IMR-90 (cell line): ENCODE data around the gene KIFAP3. TPM values are rescaled to one million over a fixed set of nuclear protein-coding genes. Genes with fewer than 3 reads are reported as not detected.

Experiments
- ATAC-seq: fragments of 200-7000 bp; cut with Tn5 transposase; 2 replicates; pipeline ENCODE4 v1.9.1; 2020; ENCODE audit warnings: low read depth, mild to moderate bottlenecking, moderate library complexity
- BruUV-seq: library from RNA; stranded (reverse); fragments of 400-500 nt; replicated peaks from 2 replicates; lab custom pipeline; 2021; lab: Mats Ljungman, UMichigan
- CTCF ChIA-PET: fragments of 300-600 bp; formaldehyde crosslinking; extraction: SDS; loops from one replicate; lab custom pipeline; 2021; ENCODE audit warnings: antibody characterized with exemption; lab: Yijun Ruan, JAX
- POLR2A ChIA-PET: fragments of 300-600 bp; sonication (Branson Sonifier 250); formaldehyde crosslinking; loops from one replicate; lab custom pipeline; 2022; ENCODE audit warnings: antibody characterized with exemption; ENCODE audit not compliant: unreplicated experiment; lab: Charles Lee
- DNase-seq: peaks from one replicate; pipeline ENCODE4 v3.0.0; 2013
- H2AFZ ChIP-seq: replicated peaks from 2 replicates; pipeline ENCODE3; 2013; ENCODE audit warnings: low read length, mild to moderate bottlenecking; ENCODE audit not compliant: poor library complexity
- H2AK5ac ChIP-seq: 2 replicates; pipeline ENCODE4 v1.6.1; 2013; ENCODE audit warnings: low read depth, low read length, inconsistent platforms
- H2AK9ac ChIP-seq: replicated peaks from 2 replicates; pipeline ENCODE3; 2013; ENCODE audit warnings: mild to moderate bottlenecking, low read depth, low read length, moderate library complexity; ENCODE audit not compliant: poor library complexity
- H2BK120ac ChIP-seq: 2 replicates; pipeline ENCODE4 v1.6.1; 2013; ENCODE audit warnings: low read depth, low read length, inconsistent platforms
- H2BK15ac ChIP-seq: 3 replicates; pipeline ENCODE4 v1.6.1; 2013; ENCODE audit warnings: low read depth, low read length, inconsistent platforms
- H2BK20ac ChIP-seq: 2 replicates; pipeline ENCODE4 v1.6.1; 2013; ENCODE audit warnings: low read depth, mild to moderate bottlenecking, inconsistent platforms, low read length, moderate library complexity
- H2BK5ac ChIP-seq: 2 replicates; pipeline ENCODE4 v1.6.1; 2013; ENCODE audit warnings: mild to moderate bottlenecking, low read depth, low read length, inconsistent platforms; ENCODE audit not compliant: poor library complexity, severe bottlenecking
- H3K14ac ChIP-seq: replicated peaks from 2 replicates; pipeline ENCODE4 v1.6.1; 2013; ENCODE audit warnings: low read depth, low read length, inconsistent platforms
- H3K18ac ChIP-seq: 2 replicates; pipeline ENCODE4 v1.6.1; 2013; ENCODE audit warnings: low read depth, low read length, control low read depth
- H3K23ac ChIP-seq: 2 replicates; pipeline ENCODE4 v1.6.1; 2013; ENCODE audit warnings: low read depth, low read length, inconsistent platforms
- H3K27ac ChIP-seq: 2 replicates; pipeline ENCODE4 v1.5.1; 2013; ENCODE audit warnings: mild to moderate bottlenecking, control low read depth, low read length; ENCODE audit not compliant: insufficient read depth
- H3K27me3 ChIP-seq: 2 replicates; pipeline ENCODE4 v1.6.1; 2013; ENCODE audit warnings: low read length; ENCODE audit not compliant: control insufficient read depth, insufficient read depth
- H3K36me3 ChIP-seq: 2 replicates; pipeline ENCODE4 v1.6.1; 2013; ENCODE audit warnings: low read length, mixed read lengths; ENCODE audit not compliant: control insufficient read depth, insufficient read depth
- H3K4ac ChIP-seq: 2 replicates; pipeline ENCODE4 v1.6.1; 2013; ENCODE audit warnings: low read depth, low read length, inconsistent platforms
- H3K4me1 ChIP-seq: 2 replicates; pipeline ENCODE4 v1.6.1; 2013; ENCODE audit warnings: low read length, mixed read lengths; ENCODE audit not compliant: control insufficient read depth, insufficient read depth
- H3K4me2 ChIP-seq: 2 replicates; pipeline ENCODE4 v1.6.1; 2013; ENCODE audit warnings: low read depth, mild to moderate bottlenecking, control low read depth, low read length, moderate library complexity
- H3K4me3 ChIP-seq: 2 replicates; pipeline ENCODE4 v1.5.1; 2013; ENCODE audit warnings: low read depth, mild to moderate bottlenecking, control low read depth, low read length, moderate library complexity; ENCODE audit not compliant: insufficient read depth
- H3K56ac ChIP-seq: 2 replicates; pipeline ENCODE4 v1.6.1; 2013; ENCODE audit warnings: low read length, inconsistent platforms; ENCODE audit not compliant: insufficient read depth; ENCODE audit errors: extremely low read depth
- H3K79me1 ChIP-seq, 2 experiments: 2 replicates each; pipeline ENCODE4 v1.6.1; 2013; ENCODE audit warnings: low read length in 2 of 2, inconsistent platforms in 1 of 2, low read depth in 1 of 2
- H3K9ac ChIP-seq: 2 replicates; pipeline ENCODE4 v1.6.1; 2013; ENCODE audit warnings: low read depth, low read length, control low read depth
- H3K9me1 ChIP-seq: 2 replicates; pipeline ENCODE4 v1.6.1; 2013; ENCODE audit warnings: low read length, inconsistent platforms; ENCODE audit not compliant: insufficient read depth
- H3K9me3 ChIP-seq: 2 replicates; pipeline ENCODE4 v1.6.1; 2013; ENCODE audit warnings: low read length; ENCODE audit not compliant: control insufficient read depth, insufficient read depth
- H4K20me1 ChIP-seq: 2 replicates; pipeline ENCODE4 v1.6.1; 2013; ENCODE audit warnings: low read length, inconsistent platforms; ENCODE audit not compliant: insufficient read depth
- H4K5ac ChIP-seq: 2 replicates; pipeline ENCODE4 v1.6.1; 2013; ENCODE audit warnings: mild to moderate bottlenecking, low read depth, low read length, control low read depth
- H4K8ac ChIP-seq, 2 experiments: 2 replicates each; pipeline ENCODE4 v1.6.1; 2013; ENCODE audit warnings: low read depth in 2 of 2, low read length in 2 of 2, control low read depth in 1 of 2, inconsistent platforms in 1 of 2
- H4K91ac ChIP-seq: 2 replicates; pipeline ENCODE4 v1.6.1; 2013; ENCODE audit warnings: low read depth, low read length, inconsistent platforms; ENCODE audit not compliant: insufficient read depth
- BHLHE40 ChIP-seq: fragments of 150-350 bp; IDR thresholded peaks from 2 replicates; pipeline ENCODE4 v1.6.1; 2016; ENCODE audit warnings: mild to moderate bottlenecking, low read depth, low read length
- CEBPB ChIP-seq: IDR thresholded peaks from 2 replicates; pipeline ENCODE4 v1.6.1; 2012; ENCODE audit warnings: low read depth, low read length, improper control_type of control experiment
- CHD1 ChIP-seq: IDR thresholded peaks from 2 replicates; pipeline ENCODE4 v1.6.1; 2012; ENCODE audit warnings: low read depth, low read length, improper control_type of control experiment
- FOS ChIP-seq: fragments of 150-350 bp; IDR thresholded peaks from 2 replicates; pipeline ENCODE4 v1.6.1; 2016; ENCODE audit warnings: low read depth, low read length
- MAFK ChIP-seq: IDR thresholded peaks from 2 replicates; pipeline ENCODE4 v1.6.1; 2012; ENCODE audit warnings: low read depth, low read length, improper control_type of control experiment
- MAZ ChIP-seq: IDR thresholded peaks from 2 replicates; pipeline ENCODE4 v1.6.1; 2012; ENCODE audit warnings: low read depth, mild to moderate bottlenecking, low read length, improper control_type of control experiment, moderate library complexity, borderline replicate concordance
- MXI1 ChIP-seq: IDR thresholded peaks from 2 replicates; pipeline ENCODE4 v1.6.1; 2012; ENCODE audit warnings: low read depth, mild to moderate bottlenecking, low read length, moderate library complexity, borderline replicate concordance
- NFE2L2 ChIP-seq: fragments of 150-350 bp; IDR thresholded peaks from 2 replicates; pipeline ENCODE4 v1.6.1; 2016; ENCODE audit warnings: low read depth, mild to moderate bottlenecking, low read length
- POLR2A ChIP-seq: IDR thresholded peaks from 2 replicates; pipeline ENCODE4 v1.6.1; 2012; ENCODE audit warnings: mild to moderate bottlenecking, low read depth, low read length
- RAD21 ChIP-seq: IDR thresholded peaks from 2 replicates; pipeline ENCODE4 v1.6.1; 2012; ENCODE audit warnings: low read length, improper control_type of control experiment
- RCOR1 ChIP-seq: IDR thresholded peaks from 2 replicates; pipeline ENCODE4 v1.6.1; 2012; ENCODE audit warnings: mild to moderate bottlenecking, low read length, improper control_type of control experiment; ENCODE audit not compliant: insufficient replicate concordance
- RFX5 ChIP-seq: IDR thresholded peaks from 2 replicates; pipeline ENCODE4 v1.8.0; 2012; ENCODE audit warnings: low read depth, mild to moderate bottlenecking, low read length, moderate library complexity
- SMC3 ChIP-seq: fragments of 150-350 bp; IDR thresholded peaks from 2 replicates; pipeline ENCODE4 v1.6.1; 2016; ENCODE audit warnings: low read depth, mild to moderate bottlenecking, antibody characterized with exemption, low read length, moderate library complexity
- dilution Hi-C: fragments of 300-500 bp; cut with HindIII; formaldehyde crosslinking; loops from one replicate; pipeline ENCODE4 v1.14.3; 2018; ENCODE audit warnings: low sequenced_read_pairs; ENCODE audit not compliant: unreplicated experiment
- in situ Hi-C: fragments of 300-500 bp; cut with MboI; formaldehyde crosslinking; loops from 3 replicates; pipeline ENCODE4 v1.14.3; 2019; ENCODE audit warnings: low sequenced_read_pairs, inconsistent platforms, mixed read lengths
- intact Hi-C: fragments of 100-400 bp; cut with micrococcal nuclease; formaldehyde crosslinking; loops from 2 replicates; pipeline ENCODE4 v1.10.0; 2022
- polyA plus RNA-seq, 3 experiments: library from polyadenylated mRNA; depleted of rRNA; stranded (reverse); fragments of >200 nt; gene quantifications; 2 replicates each; pipeline ENCODE4 v1.2.3, GENCODE V29; 2012; ENCODE audit warnings: low replicate concordance in 1 of 3
- total RNA-seq: library from RNA; depleted of rRNA; stranded (reverse); fragments of >200 nt; gene quantifications from 2 replicates; pipeline ENCODE4 v1.2.3, GENCODE V29; 2012
- TF ChIP-seq, protein P1 (sequence below): fragments of 150-350 bp; IDR thresholded peaks from 2 replicates; pipeline ENCODE4 v1.6.1; 2017; ENCODE audit warnings: mild to moderate bottlenecking, antibody characterized with exemption, low read length, low read depth
- TF ChIP-seq, protein P2 (sequence below): conservative IDR thresholded peaks from 2 replicates; pipeline ENCODE4 v1.5.1; 2012; ENCODE audit warnings: mild to moderate bottlenecking, low read depth, low read length, improper control_type of control experiment
- TF ChIP-seq, protein P3 (sequence below): fragments of 150-350 bp; IDR thresholded peaks from 2 replicates; pipeline ENCODE4 v1.6.1; 2016; ENCODE audit warnings: low read depth, mild to moderate bottlenecking, low read length, moderate library complexity, borderline replicate concordance

The KIFAP3 gene
- total and polyA plus RNA-seq, 2 of the 4 experiments (the other 2 are of a cell fraction) = 10.5 to 10.9 TPM

DNA sequence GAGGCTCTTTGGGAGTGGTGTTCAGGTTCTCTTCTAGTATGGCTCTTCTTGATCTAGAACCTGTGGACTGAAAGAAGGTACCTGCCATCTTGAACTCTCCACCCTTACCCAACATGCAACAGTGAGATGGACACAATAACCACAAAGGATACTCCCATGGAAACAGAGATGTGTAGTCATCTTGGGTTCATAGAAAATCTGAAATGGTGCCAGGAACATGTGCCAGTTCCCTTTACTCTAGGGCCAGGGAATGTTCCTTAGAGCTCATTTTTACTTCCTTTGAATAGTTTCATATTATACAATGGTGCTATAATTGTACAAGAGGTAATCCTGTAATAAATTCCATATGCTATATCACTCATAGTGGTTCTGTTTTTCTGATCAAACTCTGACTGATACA, 167.6 kb downstream of the KIFAP3 start:
- no peaks in the 10 kb centered on the region for H3K36me3 ChIP-seq
- H3K9me1 ChIP-seq = no peaks in the 10 kb centered on the region
- H4K20me1 ChIP-seq = no peaks in the 10 kb centered on the region
- H3K18ac ChIP-seq = no peak overlapping the region
- ChIA-PET POLR2A (no interaction called here), CTCF (interaction anchor here (0.7 kb wide), 1 partner anchor 91 kb away, joined by 5 read pairs; no protein-coding TSS in a partner anchor)
- H3K9ac ChIP-seq = no peak overlapping the region
- no peak overlapping the region for H2AK9ac ChIP-seq
- no peak overlapping the region for H4K8ac ChIP-seq
- H3K9me3 ChIP-seq = no peaks in the 10 kb centered on the region
- DNase-seq = no peak
- H3K27me3 ChIP-seq = no peaks in the 10 kb centered on the region; the same call in 1 of the 2 replicates
- H2AFZ ChIP-seq = no peak overlapping the region
- no peak overlapping the region for H2AK5ac ChIP-seq
- H3K27ac ChIP-seq = no peak overlapping the region
- no peak overlapping the region for H2BK20ac ChIP-seq
- no peak overlapping the region for H3K56ac ChIP-seq
- no peak overlapping the region for H2BK5ac ChIP-seq
- H3K4me3 ChIP-seq = no peak overlapping the region
- no peak overlapping the region for H3K14ac ChIP-seq
- no peak for ATAC-seq
- TF ChIP-seq CHD1 = no peak
- TF ChIP-seq FOS = no peak
- TF ChIP-seq MAFK = no peak
- no peak for TF ChIP-seq RAD21
- TF ChIP-seq, protein P1, sequence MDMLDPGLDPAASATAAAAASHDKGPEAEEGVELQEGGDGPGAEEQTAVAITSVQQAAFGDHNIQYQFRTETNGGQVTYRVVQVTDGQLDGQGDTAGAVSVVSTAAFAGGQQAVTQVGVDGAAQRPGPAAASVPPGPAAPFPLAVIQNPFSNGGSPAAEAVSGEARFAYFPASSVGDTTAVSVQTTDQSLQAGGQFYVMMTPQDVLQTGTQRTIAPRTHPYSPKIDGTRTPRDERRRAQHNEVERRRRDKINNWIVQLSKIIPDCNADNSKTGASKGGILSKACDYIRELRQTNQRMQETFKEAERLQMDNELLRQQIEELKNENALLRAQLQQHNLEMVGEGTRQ = no peak
- TF ChIP-seq BHLHE40 = no peak
- TF ChIP-seq SMC3 = no peak
- TF ChIP-seq, protein P2, sequence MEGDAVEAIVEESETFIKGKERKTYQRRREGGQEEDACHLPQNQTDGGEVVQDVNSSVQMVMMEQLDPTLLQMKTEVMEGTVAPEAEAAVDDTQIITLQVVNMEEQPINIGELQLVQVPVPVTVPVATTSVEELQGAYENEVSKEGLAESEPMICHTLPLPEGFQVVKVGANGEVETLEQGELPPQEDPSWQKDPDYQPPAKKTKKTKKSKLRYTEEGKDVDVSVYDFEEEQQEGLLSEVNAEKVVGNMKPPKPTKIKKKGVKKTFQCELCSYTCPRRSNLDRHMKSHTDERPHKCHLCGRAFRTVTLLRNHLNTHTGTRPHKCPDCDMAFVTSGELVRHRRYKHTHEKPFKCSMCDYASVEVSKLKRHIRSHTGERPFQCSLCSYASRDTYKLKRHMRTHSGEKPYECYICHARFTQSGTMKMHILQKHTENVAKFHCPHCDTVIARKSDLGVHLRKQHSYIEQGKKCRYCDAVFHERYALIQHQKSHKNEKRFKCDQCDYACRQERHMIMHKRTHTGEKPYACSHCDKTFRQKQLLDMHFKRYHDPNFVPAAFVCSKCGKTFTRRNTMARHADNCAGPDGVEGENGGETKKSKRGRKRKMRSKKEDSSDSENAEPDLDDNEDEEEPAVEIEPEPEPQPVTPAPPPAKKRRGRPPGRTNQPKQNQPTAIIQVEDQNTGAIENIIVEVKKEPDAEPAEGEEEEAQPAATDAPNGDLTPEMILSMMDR = no peak
- TF ChIP-seq RFX5 = no peak
- TF ChIP-seq MAZ = no peak
- no peak for TF ChIP-seq MXI1
- TF ChIP-seq CEBPB = no peak
- no peak for TF ChIP-seq NFE2L2
- TF ChIP-seq, protein P3, sequence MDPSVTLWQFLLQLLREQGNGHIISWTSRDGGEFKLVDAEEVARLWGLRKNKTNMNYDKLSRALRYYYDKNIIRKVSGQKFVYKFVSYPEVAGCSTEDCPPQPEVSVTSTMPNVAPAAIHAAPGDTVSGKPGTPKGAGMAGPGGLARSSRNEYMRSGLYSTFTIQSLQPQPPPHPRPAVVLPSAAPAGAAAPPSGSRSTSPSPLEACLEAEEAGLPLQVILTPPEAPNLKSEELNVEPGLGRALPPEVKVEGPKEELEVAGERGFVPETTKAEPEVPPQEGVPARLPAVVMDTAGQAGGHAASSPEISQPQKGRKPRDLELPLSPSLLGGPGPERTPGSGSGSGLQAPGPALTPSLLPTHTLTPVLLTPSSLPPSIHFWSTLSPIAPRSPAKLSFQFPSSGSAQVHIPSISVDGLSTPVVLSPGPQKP = no peak
- no peak for TF ChIP-seq POLR2A
- no peak for TF ChIP-seq RCOR1
- H3K4ac ChIP-seq = no peak overlapping the region
- no peak overlapping the region for H4K91ac ChIP-seq
- in situ Hi-C loops (no loop called here), dilution Hi-C loops (no loop called here), intact Hi-C loops (no loop called here)
- no peak overlapping the region for H3K4me2 ChIP-seq
- H4K5ac ChIP-seq = no peak overlapping the region
- no peak overlapping the region for H2BK120ac ChIP-seq
- H3K4me1 ChIP-seq = no peaks in the 10 kb centered on the region
- H3K23ac ChIP-seq = no peak overlapping the region
- no peak overlapping the region for H2BK15ac ChIP-seq
- no peaks in the 10 kb centered on the region for H3K79me1 ChIP-seq
- BruUV-seq = no TSS peak
